Posterior cingulate gyrus (tissue), 11 donors: ENCODE results near the gene MISP3.

Experiments
- DNase-seq, 10 donors: peaks; one replicate each; pipeline versions ENCODE4 v3.0.0 to v3.0.0-alpha.2; 2020 to 2021; ENCODE audit warnings: mixed read lengths in 3 of 10
- intact Hi-C: fragments of 100-400 bp; cut with DNase I; formaldehyde crosslinking; loops from one replicate; pipeline ENCODE4 v1.15.1; 2023

The MISP3 gene

DNA sequence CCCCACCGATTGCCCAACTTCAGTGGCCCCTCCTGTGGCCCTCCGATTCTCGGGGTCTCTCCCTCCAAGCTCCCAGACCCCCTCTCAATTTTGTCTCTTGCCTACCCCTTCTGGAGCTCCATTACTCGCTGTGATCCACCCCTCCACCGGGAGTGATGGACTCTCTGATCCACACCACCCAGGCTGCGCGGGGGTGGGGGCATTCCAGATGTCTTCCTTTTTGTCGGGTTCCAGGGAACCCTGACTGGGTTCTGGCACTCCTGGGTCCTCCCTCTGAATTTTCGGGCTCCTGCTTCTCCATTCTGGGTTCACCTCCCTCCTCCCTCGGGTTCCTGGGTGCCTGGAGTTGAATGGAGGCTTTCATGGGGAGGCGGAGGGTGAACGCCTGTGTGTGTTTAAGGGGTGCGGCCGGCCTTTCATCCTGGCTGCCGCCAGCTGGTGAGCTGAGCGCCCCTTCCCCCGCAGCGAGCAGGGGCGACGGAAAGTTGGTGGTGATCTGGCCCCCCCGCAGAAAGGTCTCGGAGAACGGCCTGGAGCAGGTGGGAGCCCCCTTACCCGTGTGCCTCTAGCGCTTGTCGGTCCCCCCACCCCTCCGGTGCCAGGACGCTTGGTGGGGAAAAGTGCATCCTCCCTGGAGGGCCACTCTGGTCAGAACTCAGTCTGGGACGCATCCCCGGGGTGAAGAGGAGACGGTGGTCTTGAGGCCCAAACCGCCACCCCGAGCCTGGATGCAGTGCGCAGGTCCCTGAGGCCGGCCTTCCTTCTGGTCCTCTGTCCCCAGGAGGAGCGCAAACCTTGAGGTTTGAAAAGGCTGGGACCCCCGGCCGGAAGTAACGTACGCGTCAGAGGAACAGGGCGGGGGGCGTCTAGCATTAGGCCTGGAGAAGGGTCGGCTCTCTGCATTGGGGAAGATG is 1.6 kb downstream of the MISP3 start:
- peak in 5 of 10 donors; percentile 18 to 89 (median 36) for DNase-seq
- intact Hi-C loops = loop anchor here (2.0 kb wide), 1 partner anchor 63 kb away; the partner anchor contains the start of gene ASF1B

DNA sequence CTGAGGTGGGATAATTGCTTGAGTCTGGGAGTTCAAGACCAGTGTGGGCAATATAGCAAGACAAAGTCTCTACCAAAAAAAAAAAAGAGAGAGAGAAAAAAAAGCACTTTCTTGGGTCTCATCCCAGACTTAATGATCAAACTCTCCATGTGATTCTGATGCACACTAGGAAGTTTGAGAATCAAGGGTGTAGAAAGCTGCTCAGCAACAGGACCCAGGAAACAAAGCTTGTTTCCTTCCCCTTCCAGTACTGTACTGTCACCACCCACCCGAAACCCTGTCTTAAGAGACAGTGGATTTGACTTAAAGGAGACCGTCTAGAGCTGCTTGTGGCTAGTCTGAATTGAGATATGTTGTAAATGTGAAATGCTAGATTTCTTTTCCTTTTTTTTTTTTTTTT is 5.8 kb downstream of the MISP3 start:
- DNase-seq = no peak
- intact Hi-C loops = no loop called here

DNA sequence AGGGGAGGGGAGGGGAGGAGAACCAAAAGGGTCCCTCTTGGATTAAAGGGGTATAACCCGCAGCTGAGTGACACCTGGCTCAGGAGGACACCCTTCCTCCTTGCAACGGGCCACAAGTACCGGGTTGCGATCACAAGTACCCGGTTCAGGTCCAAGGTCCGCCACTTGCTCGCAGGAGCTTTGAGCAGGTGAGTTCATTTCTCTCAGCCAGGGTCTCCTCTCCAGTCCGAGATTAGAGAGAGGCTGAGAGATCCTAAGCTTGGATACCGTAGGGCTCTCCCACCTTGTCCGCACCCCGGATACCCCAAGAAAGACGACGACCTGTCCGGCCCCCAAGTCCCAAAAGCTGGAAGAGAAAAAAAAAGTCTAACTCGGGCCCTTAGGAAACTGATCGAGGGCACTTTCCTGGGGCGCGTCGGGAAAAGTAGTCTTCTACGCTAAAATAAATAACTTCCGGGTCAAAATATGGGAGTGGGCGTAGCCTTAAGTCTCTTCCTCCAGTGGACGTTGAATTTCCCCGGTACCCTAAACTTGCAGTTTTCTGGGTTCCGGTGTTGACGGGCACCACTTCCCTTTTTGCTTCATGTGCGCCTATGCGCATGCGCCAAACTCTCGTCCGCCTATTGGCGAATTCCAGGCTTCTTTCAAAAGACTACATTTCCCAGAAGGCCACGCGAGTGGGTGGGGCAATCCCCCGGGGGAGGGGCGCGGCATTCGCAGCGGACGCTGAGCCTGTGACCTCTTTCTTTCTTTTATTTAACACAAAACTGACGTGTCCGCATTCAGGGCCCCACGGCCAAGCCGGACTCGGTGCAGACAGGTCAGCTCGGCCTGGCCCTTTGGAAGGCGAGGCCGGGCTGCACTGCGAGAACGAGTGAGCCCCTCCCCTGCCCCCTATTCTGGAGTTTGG is 8.6 kb downstream of the MISP3 start:
- DNase-seq = peak; percentile 97 to 100 (median 98)
- intact Hi-C loops = loop anchor here (5.0 kb wide), 2 partner anchors 36 to 74 kb away; partner anchors contain the start of genes PRKACA and RFX1

DNA sequence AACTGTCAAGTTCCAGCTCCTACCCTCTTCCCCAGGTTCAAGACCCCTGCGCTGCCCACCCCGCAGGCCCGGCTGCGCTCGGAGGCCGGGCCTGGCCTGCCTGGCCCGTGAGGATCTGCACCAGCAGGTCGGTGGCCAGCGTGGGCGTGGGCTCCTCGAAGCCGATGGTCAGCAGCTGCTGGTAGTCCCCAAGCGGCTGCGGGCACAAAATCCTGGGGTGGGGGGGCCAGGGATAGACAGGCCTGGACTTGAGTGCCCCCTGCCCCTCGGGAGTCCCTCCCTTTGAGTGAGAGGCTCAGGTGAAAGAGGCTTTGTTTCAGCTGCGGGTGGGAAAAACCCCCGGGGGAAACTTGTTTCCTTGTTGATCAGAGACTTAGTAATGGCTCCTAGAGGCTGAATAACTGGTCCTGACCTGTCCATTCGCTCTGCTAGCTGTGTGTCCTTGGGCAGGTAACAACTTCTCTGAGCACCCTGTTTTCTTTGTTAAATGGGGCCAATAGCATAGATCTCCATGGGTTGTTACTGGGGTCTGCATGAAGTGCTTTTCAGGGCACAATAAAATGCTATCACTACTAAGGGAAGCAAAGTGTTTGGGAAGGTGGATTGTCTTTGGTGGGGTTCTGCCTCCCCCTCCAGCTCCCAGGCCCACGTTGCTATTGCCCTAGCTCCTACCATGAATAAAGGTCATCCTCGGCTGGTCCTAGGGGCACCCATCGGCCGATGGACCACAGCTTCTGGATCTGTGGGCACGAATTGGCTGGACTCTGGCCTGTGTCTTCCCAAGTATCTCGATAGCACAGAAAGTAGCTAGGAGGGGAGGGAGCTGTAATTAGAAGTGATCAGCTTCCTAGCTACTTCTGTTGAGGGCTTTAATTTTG is 9.4 kb downstream of the MISP3 start:
- DNase-seq = peak in 3 of 10 donors; percentile 15 to 37 (median 29)
- intact Hi-C loops = loop anchor here (5.0 kb wide), 2 partner anchors 35 to 75 kb away; partner anchors contain the start of genes PRKACA and RFX1

DNA sequence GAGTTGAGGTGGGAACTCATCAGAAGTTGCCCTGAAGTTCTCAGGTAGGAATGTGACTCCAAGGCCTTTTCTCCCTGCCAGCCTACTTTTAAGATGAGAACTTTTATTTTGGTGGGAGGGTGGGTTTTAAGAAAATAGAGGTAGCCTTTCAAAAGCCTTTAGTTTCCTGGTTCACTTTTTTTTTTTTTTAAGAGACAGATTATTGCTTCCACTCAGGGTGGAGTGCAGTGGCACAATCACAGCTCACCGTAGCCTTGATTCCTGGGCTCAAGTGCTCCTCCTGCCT is 10.0 kb downstream of the MISP3 start:
- intact Hi-C loops = loop anchor here (5.0 kb wide), 2 partner anchors 35 to 75 kb away; partner anchors contain the start of genes PRKACA and RFX1
- DNase-seq = no peak

DNA sequence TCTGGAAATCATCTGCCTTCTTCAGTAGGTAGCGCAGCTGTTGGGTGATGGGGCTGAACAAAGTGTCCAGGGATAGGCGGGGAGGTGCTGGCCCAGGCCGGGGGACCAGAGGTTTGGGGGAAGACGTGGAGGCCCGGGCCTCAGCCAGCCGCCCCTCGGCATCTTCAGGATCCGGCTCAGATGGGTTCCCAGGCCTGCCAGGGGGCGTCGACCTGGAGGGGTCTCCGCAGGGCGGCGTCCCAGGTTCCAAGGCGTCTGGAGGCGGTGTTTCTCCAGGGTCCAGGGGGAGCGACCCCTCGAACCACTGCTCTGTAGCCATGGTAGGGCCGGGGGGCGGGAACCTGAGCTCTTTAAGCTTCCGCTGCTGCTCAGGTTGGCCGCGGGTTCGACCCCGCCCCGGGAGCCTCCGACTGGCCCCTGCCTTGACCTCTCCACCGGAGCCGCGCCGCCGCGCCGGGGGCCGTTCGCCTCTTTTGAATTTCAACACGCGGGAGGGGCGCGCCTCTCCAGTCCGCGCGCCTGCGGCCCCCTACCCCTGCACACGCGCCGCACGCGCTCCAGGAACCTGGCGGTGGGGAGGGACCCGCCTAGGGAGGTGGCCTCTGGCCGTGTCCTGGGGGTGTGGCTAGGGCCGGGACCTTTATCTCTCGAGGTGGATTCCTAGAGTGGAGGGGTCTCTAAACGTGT is 12.9 kb downstream of the MISP3 start, which contains the start of gene C19orf67:
C19orf67 (minus strand) TSS at position 475 of the 687 bp plus-strand sequence; CDS start at position 319, 156 bp downstream.
- DNase-seq = no peak
- intact Hi-C loops = no loop called here

DNA sequence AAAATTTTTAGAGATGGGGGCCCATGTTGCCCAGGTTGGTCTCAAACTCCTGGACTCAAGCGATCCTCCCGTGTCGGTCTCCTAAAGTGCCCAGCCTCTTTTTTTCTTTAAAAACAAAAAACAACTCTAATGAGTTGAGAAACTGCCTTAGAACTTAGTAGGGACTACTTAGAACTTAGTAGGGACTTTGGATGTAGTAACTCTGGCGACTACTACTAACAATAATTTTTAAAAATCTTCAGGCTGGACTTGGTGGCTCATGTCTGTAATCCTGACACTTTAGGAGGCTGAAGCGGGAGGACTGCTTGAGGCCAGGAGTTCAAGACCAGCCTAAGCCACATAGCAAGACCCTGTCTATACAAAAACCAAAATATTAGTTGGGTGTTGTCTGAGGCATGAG is 13.5 kb downstream of the MISP3 start:
- no peak for DNase-seq
- intact Hi-C loops = no loop called here

DNA sequence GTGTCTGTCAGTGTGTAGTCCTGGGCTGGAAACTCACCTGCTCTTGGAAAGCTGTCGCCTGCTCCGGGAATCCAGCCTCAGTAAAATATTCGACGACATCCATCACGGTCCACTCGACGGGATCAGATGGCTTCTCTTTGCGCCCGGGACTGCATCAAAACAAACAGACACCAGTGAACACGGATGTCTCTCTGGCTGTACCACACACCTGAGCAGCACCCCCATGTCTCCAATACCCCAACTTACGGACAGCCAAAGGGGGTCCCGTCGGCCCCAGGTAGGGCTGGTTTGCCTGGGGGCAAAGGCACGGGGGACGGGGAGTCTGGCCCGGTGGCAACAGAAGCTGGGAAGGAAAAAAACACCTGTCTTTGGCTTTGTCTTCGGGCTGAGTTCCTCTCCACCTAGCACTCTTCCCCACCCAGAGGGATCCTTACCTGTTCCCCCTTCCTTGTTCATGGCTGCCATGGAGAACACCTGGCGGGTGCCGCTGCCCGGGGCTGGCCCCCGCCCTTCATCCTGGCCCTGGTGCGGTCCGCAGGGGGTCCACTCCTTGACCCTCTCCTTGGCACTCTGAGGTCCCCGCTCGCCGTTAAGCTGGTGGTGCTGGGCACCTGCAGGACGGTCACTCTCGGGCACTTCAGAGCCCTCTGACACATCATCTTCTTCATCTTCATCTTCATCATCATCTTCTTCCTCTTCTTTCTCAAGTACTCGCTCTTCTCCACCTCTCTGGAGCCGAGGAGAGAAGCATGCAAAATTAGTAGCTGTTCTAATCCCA is 16.2 kb downstream of the MISP3 start:
- DNase-seq = no peak
- intact Hi-C loops = no loop called here

DNA sequence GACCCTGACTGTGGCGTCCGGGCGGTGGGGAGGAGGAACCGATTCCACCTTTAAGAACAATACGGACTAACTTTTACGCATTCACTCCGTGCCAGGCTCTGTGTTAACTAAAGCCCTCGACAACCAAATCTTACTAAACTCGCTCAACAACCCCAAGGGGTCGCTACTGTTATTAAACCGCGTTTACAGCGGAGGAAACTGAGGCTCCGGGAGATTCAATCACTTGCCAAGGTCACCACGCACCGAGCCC is 16.8 kb downstream of the MISP3 start:
- DNase-seq = no peak
- intact Hi-C loops = no loop called here

DNA sequence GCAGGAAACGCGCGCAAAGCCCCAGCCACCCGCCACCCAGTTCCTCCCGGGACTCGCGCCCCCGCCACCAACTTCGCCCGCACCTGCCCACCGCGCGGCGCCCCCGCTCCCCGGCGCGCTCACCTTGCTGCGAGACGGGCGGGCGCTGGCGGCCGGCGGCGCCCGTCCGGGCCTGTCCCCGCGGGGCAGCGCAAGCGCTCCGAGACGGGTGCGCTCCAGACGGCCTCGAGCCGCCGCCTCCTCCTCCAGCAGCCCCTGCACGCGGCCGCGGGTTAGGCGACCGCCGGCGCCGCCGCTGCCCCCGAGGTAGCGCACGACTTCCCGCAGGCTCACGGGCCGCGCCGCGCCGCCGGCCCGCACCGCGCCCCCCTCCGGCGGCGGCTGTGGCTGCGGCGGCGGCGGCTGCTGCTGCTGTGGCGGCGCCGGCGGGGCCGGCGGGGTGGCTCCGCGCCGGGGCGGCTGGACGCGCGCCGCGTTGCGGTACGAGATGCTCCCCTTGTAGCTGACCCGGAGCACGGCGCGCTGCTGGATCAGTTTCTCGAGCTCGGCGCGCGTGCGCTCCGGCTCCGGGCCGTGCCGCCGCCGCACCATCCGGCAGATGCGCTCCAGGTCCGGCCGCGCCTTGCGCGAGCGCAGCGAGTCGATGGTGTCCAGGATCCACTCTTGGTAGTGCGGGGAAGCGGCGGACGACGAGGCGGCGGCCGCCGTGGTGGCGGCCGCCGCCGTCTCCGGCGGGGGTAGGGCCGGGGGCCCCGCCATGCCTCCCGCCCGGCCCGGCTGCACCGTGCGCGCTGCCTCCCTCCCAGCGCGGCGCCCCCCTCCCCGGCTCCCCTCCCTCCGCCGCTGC is 17.3 kb downstream of the MISP3 start:
- intact Hi-C loops = no loop called here
- DNase-seq = peak in 6 of 10 donors; percentile 35 to 92 (median 52)

DNA sequence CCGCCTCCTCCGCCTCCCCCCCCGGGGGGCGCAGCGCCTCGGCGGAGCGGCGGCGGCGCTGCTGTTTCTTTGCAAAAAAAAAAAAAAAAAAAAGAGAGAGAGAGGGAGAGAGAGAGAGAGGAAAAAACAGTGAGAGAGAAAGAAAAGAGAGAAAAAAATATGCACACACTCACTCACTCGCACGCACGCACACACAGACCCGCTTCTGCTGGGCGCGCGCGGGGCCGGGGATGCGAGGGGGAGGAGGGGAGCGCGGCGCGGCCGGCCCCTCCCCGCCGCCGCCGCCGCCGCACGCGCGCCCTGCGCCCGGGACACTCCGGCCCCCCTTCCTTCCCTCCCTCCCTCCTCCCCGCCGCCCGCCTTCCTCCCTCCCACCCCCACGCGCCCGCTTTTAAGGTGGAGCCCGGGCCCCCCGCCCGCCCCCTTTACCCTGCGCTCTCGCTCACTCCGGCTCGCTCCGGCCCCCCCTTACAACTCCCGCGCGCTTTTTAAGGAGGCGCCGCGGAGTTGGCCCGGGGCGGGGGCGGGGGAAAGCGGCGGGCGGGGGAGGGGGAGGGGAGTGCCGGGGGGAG is 18.0 kb downstream of the MISP3 start, which contains the start of gene SAMD1:
SAMD1 (minus strand) TSS at position 243 of the 572 bp plus-strand sequence.
- intact Hi-C loops = no loop called here
- DNase-seq = peak; percentile 65 to 95 (median 82)

DNA sequence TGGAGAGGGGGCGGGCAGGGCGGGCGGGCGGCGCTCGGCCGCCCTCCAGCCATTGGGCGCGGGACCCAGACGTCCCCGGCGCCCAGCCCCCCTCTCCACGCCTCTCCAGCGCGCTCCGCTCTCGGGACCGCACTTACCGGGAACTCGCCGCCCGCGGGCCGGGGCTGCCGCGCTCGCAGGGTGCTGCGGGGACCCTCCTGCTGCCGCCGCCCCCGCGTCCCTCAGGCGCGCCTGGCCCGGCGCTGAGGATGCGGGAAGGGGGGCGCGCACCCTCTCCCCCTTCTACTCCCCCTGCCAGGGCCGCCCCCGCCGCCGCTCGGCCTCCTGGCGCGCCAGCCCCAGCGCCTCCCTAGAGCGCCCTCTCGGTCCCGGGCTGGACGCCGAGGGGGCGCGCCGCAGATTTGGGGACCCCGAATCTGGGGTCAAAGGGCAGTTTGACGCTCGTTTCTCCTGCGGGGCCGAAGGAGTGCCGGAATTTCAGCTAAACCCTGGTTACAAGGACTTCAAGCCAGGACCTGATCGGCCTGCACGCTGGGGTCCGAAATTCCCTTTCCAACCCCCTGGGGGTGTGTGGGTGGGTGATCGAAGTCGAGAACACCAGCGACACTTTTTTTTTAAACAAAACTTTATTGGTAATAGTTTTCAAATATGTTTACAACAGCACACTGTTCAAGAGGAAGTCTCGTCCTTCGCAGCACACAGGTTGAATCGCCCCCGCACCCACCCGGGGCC is 18.7 kb downstream of the MISP3 start:
- DNase-seq = peak in 7 of 10 donors; percentile 14 to 93 (median 68)
- intact Hi-C loops = no loop called here

DNA sequence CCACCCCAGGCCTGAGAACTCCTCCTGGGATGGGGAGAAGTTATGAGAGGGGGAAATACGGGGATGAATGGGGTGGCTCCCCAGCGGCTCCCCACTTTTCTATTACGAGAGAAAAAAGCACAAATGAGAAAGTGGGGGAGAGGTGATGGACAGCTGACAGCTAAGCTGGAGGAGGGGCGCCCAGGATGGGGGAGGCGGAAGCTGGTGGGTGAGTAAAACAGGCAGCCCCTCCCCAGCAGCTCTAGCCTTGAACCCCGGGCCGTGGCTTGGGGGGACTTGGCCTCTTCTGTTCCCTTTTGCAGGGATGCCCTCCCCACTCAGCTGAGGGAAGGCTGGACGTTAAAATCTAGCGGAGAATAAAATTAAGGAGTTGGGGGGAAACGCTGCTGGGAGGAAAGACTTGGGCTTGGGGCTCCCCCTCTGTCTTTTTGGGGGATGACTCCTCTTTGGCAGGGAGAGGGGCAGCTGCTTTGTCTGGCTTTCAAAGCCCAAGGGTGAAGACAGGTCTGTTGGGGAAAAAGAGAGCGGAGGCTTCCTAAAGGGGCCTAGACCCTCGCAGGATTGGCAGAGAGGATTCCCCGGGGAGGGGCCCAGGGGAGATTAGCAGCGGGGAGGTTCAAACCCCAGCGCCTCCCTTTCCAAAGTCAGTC is 19.4 kb downstream of the MISP3 start:
- DNase-seq = no peak
- intact Hi-C loops = loop anchor here (2.0 kb wide), 1 partner anchor 25 kb away; the partner anchor contains the start of gene PRKACA

DNA sequence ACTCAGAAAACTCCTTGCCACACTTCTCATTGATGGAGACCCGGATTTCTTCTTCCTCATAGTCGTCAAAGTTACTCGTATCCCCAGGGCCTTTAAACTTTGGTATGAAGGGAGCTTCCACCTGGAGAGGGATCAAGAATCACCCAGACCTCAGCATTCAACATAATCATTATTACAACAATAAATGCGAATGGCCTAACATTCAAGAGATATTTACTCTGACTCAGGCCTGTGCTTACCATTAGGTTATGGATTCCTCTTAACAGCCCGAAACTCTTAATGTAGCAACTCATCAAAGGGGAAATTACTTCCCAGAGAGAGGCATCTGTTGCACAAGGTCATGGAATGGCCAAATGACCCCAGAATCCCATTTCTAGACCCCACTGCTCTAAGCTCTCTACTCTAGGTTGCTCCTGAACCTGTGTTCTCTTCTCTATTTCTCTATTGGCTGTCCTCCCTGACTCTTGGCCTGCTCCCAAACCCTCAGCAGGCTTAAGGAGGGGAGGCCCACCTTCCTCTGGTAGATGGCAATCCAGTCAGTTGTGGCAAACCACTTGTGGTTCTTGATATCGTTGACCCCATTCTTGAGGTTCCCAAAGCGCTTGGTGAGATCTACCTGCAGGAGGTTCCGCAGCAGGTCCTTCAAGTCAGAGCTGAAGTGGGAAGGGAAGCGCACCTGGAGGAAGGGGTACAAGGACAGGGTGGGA is 20.7 kb downstream of the MISP3 start:
- no peak for DNase-seq
- intact Hi-C loops = loop anchor here (2.0 kb wide), 1 partner anchor 24 kb away; the partner anchor contains the start of gene PRKACA

DNA sequence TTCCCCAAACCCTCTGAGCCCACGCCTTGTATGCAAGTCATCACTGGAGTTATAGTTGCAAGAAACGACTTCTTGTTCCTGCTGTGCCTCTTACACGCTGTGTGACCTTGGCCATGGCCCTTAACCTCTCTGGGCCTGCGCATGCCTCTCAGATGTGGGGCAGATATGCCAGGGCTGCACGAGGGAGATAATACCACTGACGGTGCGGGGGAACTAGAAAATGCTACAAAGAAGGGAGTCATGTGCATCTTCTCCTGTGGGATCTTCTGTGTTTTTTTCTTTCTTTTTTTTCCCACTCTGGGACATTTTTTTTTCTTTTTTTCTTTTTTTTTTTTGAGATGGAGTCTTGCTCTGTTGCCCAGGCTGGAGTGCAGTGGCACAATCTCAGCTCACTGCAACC is 22.3 kb downstream of the MISP3 start:
- intact Hi-C loops = no loop called here
- DNase-seq = no peak
